Stimulated activated naive CD8-positive, alpha-beta T cell treated with anti-CD3 and anti-CD28 coated beads, Interleukin-15, Interleukin-2, amounts not matched to agents 100 ng/mL and 50 ng/mL, for 24 hours (primary cell): ENCODE data around the gene CIAPIN1.
A peak's percentile ranks its signal among the peaks of the same experiment; 100 is the strongest.

Experiments
- H3K27ac Mint-ChIP-seq: one replicate; pipeline ENCODE4 v1.8.0; 2021; ENCODE audit warnings: mild to moderate bottlenecking, mixed read lengths
- H3K27me3 Mint-ChIP-seq: one replicate; pipeline ENCODE4 v1.8.0; 2021; ENCODE audit warnings: mixed read lengths
- H3K36me3 Mint-ChIP-seq: one replicate; pipeline ENCODE4 v1.8.0; 2021; ENCODE audit warnings: low read depth, mixed read lengths
- H3K4me1 Mint-ChIP-seq: one replicate; pipeline ENCODE4 v1.8.0; 2021; ENCODE audit warnings: low read depth, mixed read lengths
- H3K4me3 Mint-ChIP-seq: one replicate; pipeline ENCODE4 v1.8.0; 2021; ENCODE audit warnings: mild to moderate bottlenecking, mixed read lengths
- H3K9me3 Mint-ChIP-seq: one replicate; pipeline ENCODE4 v1.8.0; 2021; ENCODE audit warnings: mixed read lengths

Gene CIAPIN1

DNA sequence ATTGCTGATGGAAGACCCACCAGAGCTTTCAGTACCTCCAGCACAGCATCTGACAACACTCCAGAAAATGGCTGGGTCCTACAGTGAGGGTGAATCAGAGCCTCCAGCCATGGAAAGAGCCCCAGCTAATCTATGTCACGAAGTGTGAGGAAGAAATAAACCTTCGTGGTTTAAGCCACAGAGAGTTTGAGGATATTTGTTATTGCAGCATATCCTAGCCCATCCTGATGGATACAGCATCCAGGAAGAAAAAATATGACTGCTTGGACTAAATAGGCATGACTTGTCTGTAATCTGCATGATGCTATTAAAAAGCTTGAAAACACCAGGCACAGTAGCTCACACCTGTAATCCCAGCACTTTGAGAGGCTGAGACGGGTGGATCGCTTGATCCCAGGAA lies 55.9 kb downstream of the CIAPIN1 start:
- no peaks in the 10 kb centered on the region for H3K9me3 Mint-ChIP-seq

GRCh38 chr16:57390636-57391295 lies 56.4 kb downstream of the CIAPIN1 start:
- H3K27ac Mint-ChIP-seq, result no peak overlapping the region
- H3K9me3 Mint-ChIP-seq, result no peaks in the 10 kb centered on the region
- no peak overlapping the region for H3K4me3 Mint-ChIP-seq
- no peaks in the 10 kb centered on the region for H3K36me3 Mint-ChIP-seq
- peaks cover 18% of the 10 kb centered on the region for H3K4me1 Mint-ChIP-seq
- peaks cover 11% of the 10 kb centered on the region for H3K27me3 Mint-ChIP-seq

More for the DNA sequence above, 55.9 kb downstream of the CIAPIN1 start:
- peaks cover 11% of the 10 kb centered on the region for H3K27me3 Mint-ChIP-seq
- H3K27ac Mint-ChIP-seq, result no peak overlapping the region
- H3K36me3 Mint-ChIP-seq, result no peaks in the 10 kb centered on the region
- H3K4me3 Mint-ChIP-seq, result no peak overlapping the region
- H3K4me1 Mint-ChIP-seq, result peaks cover 17% of the 10 kb centered on the region

DNA sequence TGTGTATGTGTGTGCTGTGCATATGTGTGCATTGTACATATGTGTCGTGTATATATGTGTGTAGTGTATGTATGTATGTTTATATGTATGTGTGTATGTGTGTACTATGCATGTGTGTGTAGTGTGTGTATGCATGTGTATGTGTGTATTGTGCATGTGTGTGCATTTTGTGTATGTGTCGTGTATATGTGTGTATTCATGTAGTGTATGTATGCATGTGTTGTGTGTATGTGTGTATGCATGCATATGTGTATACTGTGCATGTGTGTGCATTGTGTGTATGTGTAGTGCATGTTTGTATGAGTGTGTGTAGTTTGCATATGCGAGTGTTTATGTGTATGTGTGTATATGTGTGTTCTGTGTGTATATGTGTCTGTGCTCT lies 58.1 kb downstream of the CIAPIN1 start:
- peaks cover 28% of the 10 kb centered on the region for H3K4me1 Mint-ChIP-seq
- no peak overlapping the region for H3K27ac Mint-ChIP-seq
- no peaks in the 10 kb centered on the region for H3K9me3 Mint-ChIP-seq
- H3K27me3 Mint-ChIP-seq, result peaks cover 11% of the 10 kb centered on the region
- H3K4me3 Mint-ChIP-seq, result no peak overlapping the region
- no peaks in the 10 kb centered on the region for H3K36me3 Mint-ChIP-seq

DNA sequence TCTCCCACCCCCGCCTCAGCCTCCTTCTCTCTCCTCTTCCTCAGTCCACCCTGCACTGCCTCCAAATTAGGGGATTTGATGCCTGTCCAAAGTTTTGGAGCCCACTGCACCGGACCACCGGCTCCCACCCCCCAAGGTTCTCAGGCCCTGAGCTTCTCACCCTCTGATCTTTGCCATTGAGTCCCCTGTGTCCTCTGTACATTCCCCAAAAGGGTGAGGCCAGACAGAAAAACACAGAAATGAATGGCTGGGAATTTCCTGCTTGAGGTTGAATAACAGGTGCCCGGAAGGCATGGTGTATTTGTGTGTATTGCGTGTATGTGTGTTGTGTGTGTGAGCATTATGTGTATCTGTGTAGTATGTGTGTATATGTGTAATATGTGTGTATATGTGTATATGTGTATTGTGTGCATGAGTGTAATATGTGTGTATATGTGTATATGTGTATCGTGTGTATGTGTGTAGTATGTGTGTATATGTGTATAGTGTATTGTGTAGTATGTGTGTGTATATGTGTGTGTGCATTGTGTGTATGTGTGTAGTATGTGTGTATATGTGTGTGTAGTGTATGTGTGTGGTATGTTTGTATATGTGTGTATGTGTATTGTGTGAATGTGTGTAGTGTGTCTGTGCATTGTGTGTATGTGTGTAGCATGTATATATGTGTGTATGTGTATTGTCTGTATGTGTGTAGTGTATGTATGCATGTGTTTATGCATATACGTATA lies 58.7 kb downstream of the CIAPIN1 start:
- H3K4me1 Mint-ChIP-seq, result peaks cover 31% of the 10 kb centered on the region
- peaks cover 11% of the 10 kb centered on the region for H3K27me3 Mint-ChIP-seq
- H3K36me3 Mint-ChIP-seq, result no peaks in the 10 kb centered on the region
- no peak overlapping the region for H3K4me3 Mint-ChIP-seq
- H3K9me3 Mint-ChIP-seq, result no peaks in the 10 kb centered on the region
- H3K27ac Mint-ChIP-seq, result peak overlapping the region; percentile 46

GRCh38 chr16:57387598-57388354 lies 59.4 kb downstream of the CIAPIN1 start:
- H3K4me1 Mint-ChIP-seq, result peaks cover 31% of the 10 kb centered on the region
- H3K36me3 Mint-ChIP-seq, result no peaks in the 10 kb centered on the region
- H3K27ac Mint-ChIP-seq, result no peak overlapping the region
- no peak overlapping the region for H3K4me3 Mint-ChIP-seq
- H3K27me3 Mint-ChIP-seq, result peaks cover 11% of the 10 kb centered on the region
- H3K9me3 Mint-ChIP-seq, result no peaks in the 10 kb centered on the region

DNA sequence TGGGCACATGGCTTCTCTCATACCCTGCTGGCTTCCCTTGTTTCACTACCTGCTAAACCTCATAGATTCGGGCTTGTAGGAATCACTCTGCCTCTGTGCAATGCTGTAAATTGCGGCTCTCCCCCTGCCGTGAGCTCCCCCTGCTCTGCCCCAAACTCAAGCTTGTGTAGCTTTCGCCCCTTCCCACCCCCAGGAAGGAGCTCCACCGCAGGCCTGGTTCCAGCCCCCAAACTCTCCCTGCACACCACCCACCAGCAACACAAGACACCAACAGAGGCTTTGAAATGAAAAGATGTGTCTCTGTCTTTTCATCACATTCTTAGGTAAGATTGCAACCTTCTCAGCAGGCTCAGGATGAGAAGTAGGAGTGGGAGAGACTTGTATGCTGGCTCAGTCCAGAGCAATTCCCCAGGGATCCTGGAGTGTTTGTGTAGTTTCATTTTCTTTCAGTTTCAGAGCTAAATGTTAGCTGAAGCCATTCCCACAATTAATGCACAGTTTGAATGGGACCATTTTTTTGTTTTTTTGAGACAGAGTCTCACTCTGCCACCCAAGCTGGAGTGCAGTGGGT lies 60.7 kb downstream of the CIAPIN1 start:
- Mint-ChIP-seq H3K27ac (no peak overlapping the region), H3K9me3 (no peaks in the 10 kb centered on the region), H3K36me3 (no peaks in the 10 kb centered on the region), H3K4me3 (no peak overlapping the region), H3K4me1 (peaks cover 35% of the 10 kb centered on the region), H3K27me3 (peaks cover 7% of the 10 kb centered on the region)

DNA sequence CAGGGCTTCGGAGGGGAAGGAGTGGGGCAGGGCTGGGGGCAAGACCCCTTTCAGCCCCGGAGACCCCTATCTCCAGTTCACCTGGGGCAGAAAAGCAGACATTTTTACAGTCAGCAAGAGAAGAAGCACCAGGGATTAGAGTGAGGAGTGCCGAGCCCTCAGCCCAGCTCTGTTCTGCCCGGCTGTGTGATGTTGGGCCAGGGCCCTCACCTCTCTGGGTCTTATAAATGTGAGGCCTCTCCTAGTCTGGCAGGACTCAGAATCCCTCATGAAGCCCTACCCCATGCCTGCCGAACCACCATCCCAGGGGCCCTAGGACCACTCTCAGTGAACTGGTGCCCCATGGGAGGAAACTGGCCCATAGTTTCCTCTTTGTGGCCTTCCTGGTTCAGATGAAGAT lies 62.1 kb downstream of the CIAPIN1 start:
- H3K9me3 Mint-ChIP-seq, result no peaks in the 10 kb centered on the region
- no peak overlapping the region for H3K4me3 Mint-ChIP-seq
- no peak overlapping the region for H3K27ac Mint-ChIP-seq
- H3K36me3 Mint-ChIP-seq, result no peaks in the 10 kb centered on the region
- peaks cover 41% of the 10 kb centered on the region for H3K4me1 Mint-ChIP-seq
- peaks cover 3% of the 10 kb centered on the region for H3K27me3 Mint-ChIP-seq

- H3K9me3 Mint-ChIP-seq, result no peaks in the 10 kb centered on the region
- H3K36me3 Mint-ChIP-seq, result no peaks in the 10 kb centered on the region
- H3K27me3 Mint-ChIP-seq, result peaks cover 3% of the 10 kb centered on the region
- no peak overlapping the region for H3K4me3 Mint-ChIP-seq
- peak overlapping the region; percentile 31 for H3K27ac Mint-ChIP-seq
- peaks cover 41% of the 10 kb centered on the region for H3K4me1 Mint-ChIP-seq
Observed at GRCh38 chr16:57384248-57385070, 62.7 kb downstream of the CIAPIN1 start.

- no peaks in the 10 kb centered on the region for H3K36me3 Mint-ChIP-seq
- no peaks in the 10 kb centered on the region for H3K9me3 Mint-ChIP-seq
- H3K27ac Mint-ChIP-seq, result peak overlapping the region; percentile 31
- peaks cover under 1% of the 10 kb centered on the region for H3K27me3 Mint-ChIP-seq
- no peak overlapping the region for H3K4me3 Mint-ChIP-seq
- H3K4me1 Mint-ChIP-seq, result peaks cover 39% of the 10 kb centered on the region
Observed at GRCh38 chr16:57383276-57384247, 63.6 kb downstream of the CIAPIN1 start.

- Mint-ChIP-seq H3K9me3 (no peaks in the 10 kb centered on the region), H3K27me3 (no peaks in the 10 kb centered on the region), H3K4me1 (peaks cover 40% of the 10 kb centered on the region), H3K27ac (no peak overlapping the region), H3K4me3 (no peak overlapping the region), H3K36me3 (no peaks in the 10 kb centered on the region)
Observed at GRCh38 chr16:57382535-57383275, 64.5 kb downstream of the CIAPIN1 start.

GRCh38 chr16:57381791-57382534 lies 65.2 kb downstream of the CIAPIN1 start:
- no peak overlapping the region for H3K27ac Mint-ChIP-seq
- H3K27me3 Mint-ChIP-seq, result no peaks in the 10 kb centered on the region
- no peaks in the 10 kb centered on the region for H3K9me3 Mint-ChIP-seq
- no peak overlapping the region for H3K4me3 Mint-ChIP-seq
- no peaks in the 10 kb centered on the region for H3K36me3 Mint-ChIP-seq
- H3K4me1 Mint-ChIP-seq, result peaks cover 47% of the 10 kb centered on the region

GRCh38 chr16:57380671-57381462 lies 66.3 kb downstream of the CIAPIN1 start:
- Mint-ChIP-seq H3K36me3 (no peaks in the 10 kb centered on the region), H3K4me1 (peaks cover 53% of the 10 kb centered on the region), H3K27ac (peak overlapping the region; percentile 58), H3K9me3 (no peaks in the 10 kb centered on the region), H3K4me3 (no peak overlapping the region), H3K27me3 (no peaks in the 10 kb centered on the region)
